Measurements from ENCODE around the gene GORAB.

The GORAB gene

GRCh38 chr1:170537798-170538503 lies 6.0 kb downstream of the GORAB start:
- no peak overlapping the region for H3K4me3 ChIP-seq (ENCODE audit: extremely low read depth, insufficient read depth, low read length, poor library complexity, severe bottlenecking)
- H3K27ac ChIP-seq (ENCODE audit: low read depth, low read length, severe bottlenecking): no peak overlapping the region
- no peaks in the 10 kb centered on the region for H3K9me3 ChIP-seq (ENCODE audit: control insufficient read depth, low read length)
- peaks cover 62% of the 10 kb centered on the region for H3K36me3 ChIP-seq (ENCODE audit: control insufficient read depth, insufficient read depth, low read length)
- H3K4me1 ChIP-seq (ENCODE audit: control insufficient read depth, insufficient read depth, low read length, poor library complexity, severe bottlenecking): peaks cover 3% of the 10 kb centered on the region

- peaks cover 65% of the 10 kb centered on the region for H3K36me3 ChIP-seq (ENCODE audit: control insufficient read depth, insufficient read depth, low read length)
- H3K4me3 ChIP-seq (ENCODE audit: extremely low read depth, insufficient read depth, low read length, poor library complexity, severe bottlenecking): no peak overlapping the region
- H3K27ac ChIP-seq (ENCODE audit: low read depth, low read length, severe bottlenecking): no peak overlapping the region
- no peaks in the 10 kb centered on the region for H3K4me1 ChIP-seq (ENCODE audit: control insufficient read depth, insufficient read depth, low read length, poor library complexity, severe bottlenecking)
- no peaks in the 10 kb centered on the region for H3K9me3 ChIP-seq (ENCODE audit: control insufficient read depth, low read length)
Measured at GRCh38 chr1:170538687-170539086, 6.7 kb downstream of the GORAB start.

- H3K36me3 ChIP-seq (ENCODE audit: control insufficient read depth, insufficient read depth, low read length): peaks cover 67% of the 10 kb centered on the region
- WGBS, 2 experiments (ENCODE audit: insufficient coverage in 2 of 2): 94 to 99% methylated on average over 7 to 9 of the region's 9 CpGs
Measured at GRCh38 chr1:170539154-170539553, 7.2 kb downstream of the GORAB start.

GRCh38 chr1:170544624-170545023 lies 12.7 kb downstream of the GORAB start:
- Histone ChIP-seq H3K9me3 (ENCODE audit: control insufficient read depth, low read length) (peaks cover 3% of the 10 kb centered on the region), H3K4me1 (ENCODE audit: control insufficient read depth, insufficient read depth, low read length, poor library complexity, severe bottlenecking) (no peaks in the 10 kb centered on the region), H3K36me3 (ENCODE audit: control insufficient read depth, insufficient read depth, low read length) (peaks cover 88% of the 10 kb centered on the region), H3K27ac (ENCODE audit: low read depth, low read length, severe bottlenecking) (no peak overlapping the region), H3K4me3 (ENCODE audit: extremely low read depth, insufficient read depth, low read length, poor library complexity, severe bottlenecking) (no peak overlapping the region)
- WGBS, 2 experiments (ENCODE audit: insufficient coverage in 2 of 2): 90 to 96% methylated on average over 4 of the region's 4 CpGs

More at GRCh38 chr1:170539154-170539553, 7.2 kb downstream of the GORAB start:
- Histone ChIP-seq H3K27ac (ENCODE audit: low read depth, low read length, severe bottlenecking) (no peak overlapping the region), H3K4me3 (ENCODE audit: extremely low read depth, insufficient read depth, low read length, poor library complexity, severe bottlenecking) (no peak overlapping the region), H3K4me1 (ENCODE audit: control insufficient read depth, insufficient read depth, low read length, poor library complexity, severe bottlenecking) (no peaks in the 10 kb centered on the region), H3K9me3 (ENCODE audit: control insufficient read depth, low read length) (no peaks in the 10 kb centered on the region)

GRCh38 chr1:170545476-170545875 lies 13.5 kb downstream of the GORAB start:
- H3K4me1 ChIP-seq (ENCODE audit: control insufficient read depth, insufficient read depth, low read length, poor library complexity, severe bottlenecking): no peaks in the 10 kb centered on the region
- H3K36me3 ChIP-seq (ENCODE audit: control insufficient read depth, insufficient read depth, low read length): peaks cover 91% of the 10 kb centered on the region

GRCh38 chr1:170547255-170547654 lies 15.3 kb downstream of the GORAB start:
- peaks cover 86% of the 10 kb centered on the region for H3K36me3 ChIP-seq (ENCODE audit: control insufficient read depth, insufficient read depth, low read length)
- no peak overlapping the region for H3K4me3 ChIP-seq (ENCODE audit: extremely low read depth, insufficient read depth, low read length, poor library complexity, severe bottlenecking)
- H3K4me1 ChIP-seq (ENCODE audit: control insufficient read depth, insufficient read depth, low read length, poor library complexity, severe bottlenecking): no peaks in the 10 kb centered on the region
- H3K9me3 ChIP-seq (ENCODE audit: control insufficient read depth, low read length): peaks cover 3% of the 10 kb centered on the region
- H3K27ac ChIP-seq (ENCODE audit: low read depth, low read length, severe bottlenecking): no peak overlapping the region
- no CpG with 5 or more reads among the region's 1 CpG for WGBS, 2 experiments (ENCODE audit: insufficient coverage in 2 of 2)

More at GRCh38 chr1:170545476-170545875, 13.5 kb downstream of the GORAB start:
- H3K4me3 ChIP-seq (ENCODE audit: extremely low read depth, insufficient read depth, low read length, poor library complexity, severe bottlenecking): no peak overlapping the region
- no peak overlapping the region for H3K27ac ChIP-seq (ENCODE audit: low read depth, low read length, severe bottlenecking)
- peaks cover 3% of the 10 kb centered on the region for H3K9me3 ChIP-seq (ENCODE audit: control insufficient read depth, low read length)
- WGBS, 2 experiments (ENCODE audit: insufficient coverage in 2 of 2): no CpG with 5 or more reads among the region's 1 CpG

- peaks cover 3% of the 10 kb centered on the region for H3K9me3 ChIP-seq (ENCODE audit: control insufficient read depth, low read length)
- H3K4me3 ChIP-seq (ENCODE audit: extremely low read depth, insufficient read depth, low read length, poor library complexity, severe bottlenecking): no peak overlapping the region
- no peak overlapping the region for H3K27ac ChIP-seq (ENCODE audit: low read depth, low read length, severe bottlenecking)
- H3K36me3 ChIP-seq (ENCODE audit: control insufficient read depth, insufficient read depth, low read length): peaks cover 79% of the 10 kb centered on the region
- no peaks in the 10 kb centered on the region for H3K4me1 ChIP-seq (ENCODE audit: control insufficient read depth, insufficient read depth, low read length, poor library complexity, severe bottlenecking)
Measured at GRCh38 chr1:170548497-170548896, 16.5 kb downstream of the GORAB start.

GRCh38 chr1:170555370-170555769 lies 23.4 kb downstream of the GORAB start:
- Histone ChIP-seq H3K27ac (ENCODE audit: low read depth, low read length, severe bottlenecking) (no peak overlapping the region), H3K4me3 (ENCODE audit: extremely low read depth, insufficient read depth, low read length, poor library complexity, severe bottlenecking) (no peak overlapping the region), H3K4me1 (ENCODE audit: control insufficient read depth, insufficient read depth, low read length, poor library complexity, severe bottlenecking) (no peaks in the 10 kb centered on the region), H3K9me3 (ENCODE audit: control insufficient read depth, low read length) (no peaks in the 10 kb centered on the region), H3K36me3 (ENCODE audit: control insufficient read depth, insufficient read depth, low read length) (peaks cover 17% of the 10 kb centered on the region)
- no CpG with 5 or more reads among the region's 1 CpG for WGBS, 2 experiments (ENCODE audit: insufficient coverage in 2 of 2)

- H3K36me3 ChIP-seq (ENCODE audit: control insufficient read depth, insufficient read depth, low read length): peaks cover 7% of the 10 kb centered on the region
- no peak overlapping the region for H3K27ac ChIP-seq (ENCODE audit: low read depth, low read length, severe bottlenecking)
- H3K4me3 ChIP-seq (ENCODE audit: extremely low read depth, insufficient read depth, low read length, poor library complexity, severe bottlenecking): no peak overlapping the region
- no peaks in the 10 kb centered on the region for H3K4me1 ChIP-seq (ENCODE audit: control insufficient read depth, insufficient read depth, low read length, poor library complexity, severe bottlenecking)
- peaks cover under 1% of the 10 kb centered on the region for H3K9me3 ChIP-seq (ENCODE audit: control insufficient read depth, low read length)
Measured at GRCh38 chr1:170556917-170557316, 25.0 kb downstream of the GORAB start.

GRCh38 chr1:170558731-170559130 lies 26.8 kb downstream of the GORAB start:
- Histone ChIP-seq H3K9me3 (ENCODE audit: control insufficient read depth, low read length) (peaks cover 4% of the 10 kb centered on the region), H3K36me3 (ENCODE audit: control insufficient read depth, insufficient read depth, low read length) (no peaks in the 10 kb centered on the region), H3K4me3 (ENCODE audit: extremely low read depth, insufficient read depth, low read length, poor library complexity, severe bottlenecking) (no peak overlapping the region), H3K4me1 (ENCODE audit: control insufficient read depth, insufficient read depth, low read length, poor library complexity, severe bottlenecking) (peaks cover 16% of the 10 kb centered on the region), H3K27ac (ENCODE audit: low read depth, low read length, severe bottlenecking) (no peak overlapping the region)
- 86 to 93% methylated on average over 1 to 2 of the region's 5 CpGs for WGBS, 2 experiments (ENCODE audit: insufficient coverage in 2 of 2)

- Histone ChIP-seq H3K27ac (ENCODE audit: low read depth, low read length, severe bottlenecking) (no peak overlapping the region), H3K4me3 (ENCODE audit: extremely low read depth, insufficient read depth, low read length, poor library complexity, severe bottlenecking) (no peak overlapping the region), H3K4me1 (ENCODE audit: control insufficient read depth, insufficient read depth, low read length, poor library complexity, severe bottlenecking) (peaks cover 16% of the 10 kb centered on the region), H3K36me3 (ENCODE audit: control insufficient read depth, insufficient read depth, low read length) (no peaks in the 10 kb centered on the region), H3K9me3 (ENCODE audit: control insufficient read depth, low read length) (peaks cover 4% of the 10 kb centered on the region)
- WGBS, 2 experiments (ENCODE audit: insufficient coverage in 2 of 2): 83 to 100% methylated on average over 2 of the region's 2 CpGs
Measured at GRCh38 chr1:170559166-170559565, 27.2 kb downstream of the GORAB start.

All from mesodermal cell (in vitro differentiated cells).